AG09309 (cell line): ENCODE results near the gene IGF1R.
A peak's percentile ranks its signal among the peaks of the same experiment; 100 is the strongest.

Experiments
- DNase-seq: peaks from one replicate; pipeline ENCODE4 v3.0.0-alpha.2; 2010; ENCODE audit warnings: low read depth
- H3K4me3 ChIP-seq: 2 replicates; pipeline ENCODE4 v1.5.1; 2011; ENCODE audit warnings: mild to moderate bottlenecking, low read depth, low read length, moderate library complexity; ENCODE audit not compliant: control insufficient read depth
- TF ChIP-seq, protein P1 (sequence below): IDR thresholded peaks from 2 replicates; pipeline ENCODE4 v1.5.1; 2011; ENCODE audit warnings: mild to moderate bottlenecking, low read depth, low read length, inconsistent platforms; ENCODE audit not compliant: insufficient read depth, control insufficient read depth; ENCODE audit errors: missing control alignments

IGF1R gene

DNA sequence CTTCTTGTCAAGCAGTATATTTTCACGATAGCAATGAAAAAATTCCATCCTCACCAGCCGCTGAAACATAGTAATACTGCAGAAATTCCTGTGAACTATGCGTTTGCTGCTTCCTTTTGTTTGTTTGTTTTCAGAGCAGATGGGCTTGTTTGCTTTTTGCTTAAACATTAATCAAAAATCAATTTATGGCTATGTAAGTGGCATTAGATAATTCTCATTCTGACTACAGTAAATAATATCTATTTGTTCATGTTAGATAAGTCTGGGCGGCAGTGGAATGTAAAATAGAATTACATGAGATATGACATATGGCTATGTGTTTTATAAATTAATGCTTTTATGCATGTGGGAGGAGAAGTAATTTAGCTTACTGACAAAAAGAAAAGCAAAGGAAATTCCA, 195.5 kb downstream of the IGF1R start:
- TF ChIP-seq, protein P1, sequence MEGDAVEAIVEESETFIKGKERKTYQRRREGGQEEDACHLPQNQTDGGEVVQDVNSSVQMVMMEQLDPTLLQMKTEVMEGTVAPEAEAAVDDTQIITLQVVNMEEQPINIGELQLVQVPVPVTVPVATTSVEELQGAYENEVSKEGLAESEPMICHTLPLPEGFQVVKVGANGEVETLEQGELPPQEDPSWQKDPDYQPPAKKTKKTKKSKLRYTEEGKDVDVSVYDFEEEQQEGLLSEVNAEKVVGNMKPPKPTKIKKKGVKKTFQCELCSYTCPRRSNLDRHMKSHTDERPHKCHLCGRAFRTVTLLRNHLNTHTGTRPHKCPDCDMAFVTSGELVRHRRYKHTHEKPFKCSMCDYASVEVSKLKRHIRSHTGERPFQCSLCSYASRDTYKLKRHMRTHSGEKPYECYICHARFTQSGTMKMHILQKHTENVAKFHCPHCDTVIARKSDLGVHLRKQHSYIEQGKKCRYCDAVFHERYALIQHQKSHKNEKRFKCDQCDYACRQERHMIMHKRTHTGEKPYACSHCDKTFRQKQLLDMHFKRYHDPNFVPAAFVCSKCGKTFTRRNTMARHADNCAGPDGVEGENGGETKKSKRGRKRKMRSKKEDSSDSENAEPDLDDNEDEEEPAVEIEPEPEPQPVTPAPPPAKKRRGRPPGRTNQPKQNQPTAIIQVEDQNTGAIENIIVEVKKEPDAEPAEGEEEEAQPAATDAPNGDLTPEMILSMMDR = no peak
- no peak overlapping the region for H3K4me3 ChIP-seq
- DNase-seq = no peak

DNA sequence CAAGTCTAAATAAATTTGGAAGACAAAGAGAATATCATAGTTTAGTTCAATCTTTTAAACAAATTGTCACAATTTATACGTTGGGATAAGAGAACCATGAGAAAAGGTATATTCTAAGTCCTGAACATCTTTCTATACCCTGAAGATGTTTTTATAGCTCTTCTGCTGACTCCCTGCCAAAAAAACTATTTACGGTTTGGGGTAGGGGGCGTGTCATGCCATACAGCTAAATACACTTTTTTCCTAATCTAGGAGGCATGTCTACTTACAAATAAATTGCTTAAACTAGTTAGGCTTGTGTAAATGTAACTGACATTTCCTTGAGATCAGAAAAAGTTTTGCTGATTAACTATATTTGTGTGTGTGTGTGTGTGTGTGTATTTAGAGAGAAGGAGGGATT, 195.9 kb downstream of the IGF1R start:
- DNase-seq = no peak
- TF ChIP-seq, protein P1 = no peak
- no peak overlapping the region for H3K4me3 ChIP-seq

DNA sequence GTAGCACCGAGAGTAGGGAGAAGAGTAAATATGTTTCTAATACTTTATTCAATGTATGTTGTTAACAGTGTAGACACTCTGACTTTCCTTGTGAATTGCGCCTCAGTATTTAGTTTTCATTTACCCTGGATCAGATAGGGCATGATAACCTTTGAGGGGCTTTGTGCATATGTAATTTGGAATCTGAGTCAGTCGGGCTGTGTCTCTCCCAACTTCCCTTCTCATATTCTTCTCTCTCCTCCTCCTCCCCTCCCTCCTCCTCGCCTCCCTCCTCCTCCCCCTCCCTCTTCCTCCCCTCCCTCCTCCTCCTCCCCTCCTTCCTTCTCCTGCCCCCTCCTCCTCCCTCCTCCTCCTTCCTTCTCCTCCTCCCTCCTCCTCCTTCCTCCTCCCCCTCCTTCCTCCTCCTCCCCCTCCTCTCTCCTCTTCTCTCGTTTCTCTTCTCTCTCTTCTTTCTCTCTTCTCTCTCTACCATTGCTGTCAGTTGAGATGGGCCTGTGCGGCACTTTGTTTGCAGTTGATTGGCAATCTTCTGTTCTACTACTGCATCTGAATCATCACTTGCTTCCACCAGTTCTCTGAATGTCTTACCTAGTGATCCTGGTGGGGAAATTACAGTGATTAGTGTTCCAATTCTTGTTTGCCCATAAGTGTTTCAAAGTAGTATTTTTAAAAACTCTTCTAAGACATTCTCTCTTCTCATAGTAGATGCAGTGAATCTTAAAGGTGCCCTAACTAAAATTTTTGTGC, 197.0 kb downstream of the IGF1R start:
- TF ChIP-seq, protein P1 = no peak
- H3K4me3 ChIP-seq = no peak overlapping the region
- no peak for DNase-seq

DNA sequence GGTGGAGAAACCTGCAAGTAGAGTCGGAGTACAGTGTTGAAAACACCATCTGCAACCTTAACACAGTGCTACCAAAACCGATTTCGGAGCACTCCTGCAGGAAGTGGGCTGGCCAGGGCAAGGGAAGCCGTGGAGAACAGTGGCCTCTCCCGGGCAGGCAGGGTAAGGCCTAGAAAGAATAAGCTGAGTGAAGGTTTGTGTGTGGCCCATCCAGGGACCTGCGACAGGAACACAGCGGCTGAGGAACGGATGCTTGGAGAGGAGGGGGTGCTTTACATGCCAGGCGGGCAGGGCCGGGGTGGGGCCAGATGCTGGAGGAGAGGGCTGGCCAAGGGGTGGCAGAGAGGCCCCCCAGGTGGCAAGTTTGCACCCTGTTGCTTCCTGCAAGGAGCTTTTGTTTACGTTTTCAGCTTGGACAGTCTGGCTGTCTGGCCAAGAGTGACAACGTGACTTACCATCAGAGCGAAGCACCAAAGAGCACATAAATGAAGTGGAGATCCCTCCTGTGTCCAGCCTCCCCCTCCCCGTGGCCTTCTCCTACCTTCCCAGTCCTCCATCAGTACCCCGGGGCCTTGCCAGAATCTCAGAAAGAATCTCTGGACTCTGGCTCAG, 202.7 kb downstream of the IGF1R start:
- H3K4me3 ChIP-seq = no peak overlapping the region
- TF ChIP-seq, protein P1 = peak; percentile 87
- DNase-seq = no peak

DNA sequence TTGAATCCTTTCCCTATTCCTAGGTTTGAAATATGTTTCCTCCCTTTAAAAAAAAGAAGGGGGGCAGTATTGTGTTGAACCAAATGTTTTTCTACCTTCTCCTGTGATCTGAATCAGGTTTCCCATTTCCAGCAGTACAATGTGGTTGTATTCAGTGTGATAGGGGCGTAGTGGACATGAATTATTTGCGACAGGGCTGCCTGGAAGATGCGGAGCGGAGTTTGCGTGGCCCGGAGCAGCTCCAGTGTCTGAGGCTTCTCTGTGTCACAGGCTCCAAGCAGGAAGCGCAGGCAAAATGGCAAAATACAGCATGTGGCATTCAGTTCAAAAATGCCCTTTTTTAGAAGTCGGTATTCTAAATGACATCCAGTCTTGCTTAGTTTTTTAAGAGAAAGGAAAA, 204.8 kb downstream of the IGF1R start:
- peak overlapping the region; percentile 66 for H3K4me3 ChIP-seq
- TF ChIP-seq, protein P1 = no peak
- peak; percentile 82 for DNase-seq

DNA sequence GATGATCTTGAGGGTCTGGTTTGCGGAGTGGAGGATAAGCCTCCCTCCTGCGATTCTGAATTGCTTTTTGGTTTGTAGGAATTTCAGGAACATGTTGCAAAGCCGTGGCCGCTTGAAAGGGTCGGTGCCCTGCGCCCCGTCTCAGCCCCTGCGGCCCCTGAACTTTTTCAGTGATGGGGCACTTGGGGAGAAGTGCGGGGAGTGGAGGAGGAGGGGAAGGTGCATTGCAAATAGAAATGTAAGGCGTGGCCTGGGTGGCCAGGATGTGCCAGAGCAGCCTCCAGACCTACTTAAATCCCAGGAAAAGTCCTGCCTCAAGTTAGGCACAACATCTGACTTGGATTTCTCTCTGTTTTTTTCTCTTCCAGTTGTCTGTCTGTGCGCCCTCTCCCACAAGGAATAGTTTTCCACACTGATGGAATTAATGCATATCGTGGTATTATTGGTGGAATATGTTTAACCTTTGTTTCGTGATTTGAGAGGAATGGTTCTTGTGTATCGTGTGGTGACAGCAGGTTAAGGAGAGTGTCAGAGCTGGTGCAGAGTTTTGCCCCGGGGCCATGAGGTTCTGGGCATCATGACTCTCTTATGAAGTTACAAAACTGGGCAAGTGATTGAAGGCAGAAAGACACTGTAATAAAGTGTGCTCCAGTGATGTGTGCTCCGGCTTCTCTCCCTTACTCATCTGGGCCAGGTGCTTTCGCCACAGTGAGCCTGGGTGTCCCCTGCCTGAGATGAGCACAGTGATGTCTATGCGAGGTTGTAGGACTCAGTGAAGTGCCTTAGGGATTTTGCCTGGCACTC, 205.5 kb downstream of the IGF1R start:
- DNase-seq = no peak
- peak overlapping the region; percentile 34 for H3K4me3 ChIP-seq
- TF ChIP-seq, protein P1 = no peak
